ENCODE data around the gene MGST2.

Gene MGST2

DNA sequence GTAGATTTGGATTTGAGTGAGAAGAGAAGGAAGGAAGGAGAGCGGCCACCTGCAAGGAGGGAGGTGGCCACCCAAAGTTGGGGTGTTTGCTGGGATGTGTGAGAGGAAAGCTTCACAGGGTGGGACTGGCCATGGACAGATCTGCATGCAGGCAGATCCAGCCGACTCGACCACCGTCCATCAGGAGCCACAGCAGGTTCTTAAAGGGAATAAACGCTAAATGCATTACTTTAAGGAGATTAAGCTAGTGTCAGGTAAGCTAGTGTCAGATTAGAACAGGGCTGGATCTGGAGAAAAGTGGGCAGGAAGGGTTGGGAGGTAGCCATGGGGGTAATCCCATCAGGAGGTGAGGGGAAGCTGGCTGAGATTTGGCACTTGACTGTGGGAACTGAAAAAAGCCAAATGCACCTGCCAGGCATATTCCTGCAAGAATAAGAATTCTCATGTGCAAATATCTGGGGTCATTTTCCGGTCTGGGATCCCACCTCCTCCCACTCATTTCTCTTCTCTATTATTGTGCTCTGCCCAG is 79.6 kb downstream of the MGST2 start:
- no peak for DNase-seq

DNA sequence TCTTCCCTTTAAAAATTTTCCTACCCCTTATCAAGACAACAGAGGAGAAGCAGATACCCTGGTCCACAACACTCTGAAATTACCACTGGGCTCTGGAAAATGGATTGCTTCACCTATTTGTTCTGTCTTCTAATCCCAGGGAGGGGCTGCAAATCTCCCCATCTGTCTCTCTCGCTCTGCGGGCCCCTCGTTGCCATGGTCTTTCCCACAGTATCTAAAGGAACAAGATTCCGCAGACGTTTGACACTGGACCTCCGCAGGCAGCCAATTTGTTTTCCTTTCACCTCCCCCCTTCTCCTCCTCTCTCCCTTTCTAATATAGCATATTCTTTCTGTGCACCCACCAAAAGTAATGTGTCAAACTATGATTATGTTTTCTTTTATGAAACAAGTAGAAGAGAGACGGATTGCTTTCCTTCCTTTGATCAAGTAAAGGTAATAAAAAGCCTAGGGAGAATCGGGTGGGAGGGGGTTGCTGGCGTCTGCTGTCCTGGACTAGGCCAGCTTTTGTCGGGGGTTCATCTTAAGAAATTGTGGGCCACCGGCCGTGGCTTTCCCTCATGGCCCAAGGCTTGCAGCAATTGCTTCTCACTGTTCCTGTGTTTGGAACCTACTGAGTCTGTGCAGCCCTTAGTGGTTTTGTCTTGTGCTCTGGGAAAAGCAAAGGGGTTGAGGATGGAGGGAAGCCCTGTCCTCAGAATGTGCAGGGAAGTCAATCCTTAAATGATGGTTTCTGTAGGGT is 81.0 kb downstream of the MGST2 start:
- no peak for DNase-seq

DNA sequence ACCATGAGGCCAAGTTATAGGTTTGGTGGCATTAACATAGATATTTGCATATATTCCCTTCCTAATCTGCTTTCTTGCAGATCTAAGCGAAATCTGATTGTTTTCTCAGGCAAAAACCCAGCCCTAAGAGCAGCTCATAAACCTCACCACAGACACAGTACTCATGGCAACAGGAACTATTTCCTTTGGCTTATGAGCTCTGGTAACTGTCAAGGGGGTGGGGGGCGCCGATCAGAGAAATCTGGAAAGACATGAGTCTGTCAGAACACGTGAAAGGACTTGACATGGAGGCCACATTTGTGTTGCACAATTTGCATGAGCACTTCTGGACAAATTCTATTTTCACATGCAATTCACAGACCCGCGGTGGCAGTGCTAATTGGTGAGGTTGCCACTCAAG is 83.7 kb downstream of the MGST2 start:
- DNase-seq = no peak

DNA sequence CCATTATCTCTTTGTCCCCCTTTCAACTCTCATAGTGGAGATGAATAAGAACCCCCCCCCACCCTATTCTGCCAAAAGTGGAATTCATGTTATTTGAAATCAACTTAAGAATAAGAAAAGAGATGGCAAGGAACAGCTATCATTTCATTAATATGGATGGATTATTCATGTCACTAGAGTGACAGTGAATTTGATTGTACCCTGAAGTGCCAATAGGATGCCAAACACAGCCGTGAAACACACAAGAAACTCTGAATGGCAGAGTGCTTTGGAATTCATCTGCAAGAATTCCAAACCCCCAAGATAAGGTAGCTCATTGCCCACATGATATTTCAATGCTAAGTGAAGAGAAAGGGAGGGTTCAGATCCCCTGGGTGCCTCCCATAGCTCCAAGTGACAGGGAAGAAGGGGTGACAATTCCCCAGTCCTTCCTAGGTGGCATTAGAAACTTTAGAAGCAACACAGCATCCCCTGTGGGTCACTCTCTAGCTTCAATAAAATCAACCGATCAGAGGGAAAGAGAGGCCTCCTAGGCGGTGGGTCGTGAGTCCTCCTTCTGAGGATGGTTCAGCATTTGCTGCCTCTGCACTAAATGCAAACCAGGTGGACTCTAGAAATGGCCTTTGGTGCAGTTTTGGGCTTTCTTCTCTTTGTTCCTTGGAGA is 84.3 kb downstream of the MGST2 start:
- no peak for DNase-seq

DNA sequence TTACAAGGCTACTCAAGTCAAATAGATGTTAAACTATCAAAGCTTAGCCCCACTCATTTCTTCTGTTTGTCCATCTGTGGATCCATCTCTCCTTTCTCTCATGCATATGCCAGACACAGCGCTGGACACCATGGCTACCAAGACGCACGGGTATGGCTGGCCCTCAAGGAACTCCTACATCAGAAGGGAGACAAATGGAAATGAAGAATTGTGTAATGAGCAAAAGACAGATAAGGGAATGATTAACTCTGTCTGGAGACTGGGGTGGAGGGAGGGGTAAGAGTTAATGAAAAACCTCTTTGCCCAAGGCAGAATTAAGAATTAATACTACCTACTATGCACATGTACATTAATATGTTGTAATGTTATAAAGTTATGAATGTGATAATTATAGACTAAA is 88.1 kb downstream of the MGST2 start:
- DNase-seq = no peak
